Ureter (tissue), 1 donor: ENCODE data around the gene HSPA1B. TPM values are rescaled to one million over a fixed set of nuclear protein-coding genes. Genes with fewer than 3 reads are reported as not detected.
"Not testable (repeated sequence)": the region's sequence is repeated elsewhere in the genome, so short reads cannot be mapped to it uniquely, and the experiment has no call there.

ENCODE experiments used
- DNase-seq: peaks from one replicate; pipeline ENCODE4 v3.0.0-alpha.2; 2020; ENCODE audit warnings: low spot score
- total RNA-seq: library from RNA; stranded (reverse); gene quantifications from one replicate; pipeline ENCODE4 v1.2.4, GENCODE V29; 2023
- donor health status: DM: yes; HTN: yes; CAD: no.

HSPA1B gene
- total RNA-seq, 1 donor from 2014 or later = 163 TPM

DNA sequence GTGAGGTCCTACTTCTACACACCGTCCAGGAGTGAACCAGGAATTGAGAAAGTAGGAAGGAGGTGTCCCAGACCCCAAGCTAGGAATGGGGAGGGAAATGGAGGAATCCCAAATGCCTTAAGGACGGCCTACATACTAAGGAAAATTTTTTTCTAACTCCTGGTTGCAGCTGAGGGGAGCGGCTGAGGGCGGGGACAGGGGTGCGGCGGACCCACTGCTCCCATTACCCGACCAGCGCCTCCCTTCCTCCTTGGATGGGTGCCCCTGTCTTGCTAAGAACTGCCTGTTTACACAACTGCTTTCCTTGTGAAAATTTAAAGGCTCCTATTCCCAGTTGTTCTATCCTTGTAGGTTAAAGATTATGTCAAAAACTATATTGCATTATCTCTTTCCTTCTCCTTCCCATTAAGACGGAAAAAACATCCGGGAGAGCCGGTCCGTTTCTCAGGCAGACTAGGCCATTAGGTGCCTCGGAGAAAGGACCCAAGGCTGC, 699 bp upstream of the HSPA1B start:
- peak; percentile 90 for DNase-seq

DNA sequence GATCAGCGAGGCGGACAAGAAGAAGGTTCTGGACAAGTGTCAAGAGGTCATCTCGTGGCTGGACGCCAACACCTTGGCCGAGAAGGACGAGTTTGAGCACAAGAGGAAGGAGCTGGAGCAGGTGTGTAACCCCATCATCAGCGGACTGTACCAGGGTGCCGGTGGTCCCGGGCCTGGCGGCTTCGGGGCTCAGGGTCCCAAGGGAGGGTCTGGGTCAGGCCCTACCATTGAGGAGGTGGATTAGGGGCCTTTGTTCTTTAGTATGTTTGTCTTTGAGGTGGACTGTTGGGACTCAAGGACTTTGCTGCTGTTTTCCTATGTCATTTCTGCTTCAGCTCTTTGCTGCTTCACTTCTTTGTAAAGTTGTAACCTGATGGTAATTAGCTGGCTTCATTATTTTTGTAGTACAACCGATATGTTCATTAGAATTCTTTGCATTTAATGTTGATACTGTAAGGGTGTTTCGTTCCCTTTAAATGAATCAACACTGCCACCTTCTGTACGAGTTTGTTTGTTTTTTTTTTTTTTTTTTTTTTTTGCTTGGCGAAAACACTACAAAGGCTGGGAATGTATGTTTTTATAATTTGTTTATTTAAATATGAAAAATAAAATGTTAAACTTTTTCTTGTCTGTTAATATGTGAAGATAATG, 2.2 kb downstream of the HSPA1B start:
- DNase-seq = no peak

DNA sequence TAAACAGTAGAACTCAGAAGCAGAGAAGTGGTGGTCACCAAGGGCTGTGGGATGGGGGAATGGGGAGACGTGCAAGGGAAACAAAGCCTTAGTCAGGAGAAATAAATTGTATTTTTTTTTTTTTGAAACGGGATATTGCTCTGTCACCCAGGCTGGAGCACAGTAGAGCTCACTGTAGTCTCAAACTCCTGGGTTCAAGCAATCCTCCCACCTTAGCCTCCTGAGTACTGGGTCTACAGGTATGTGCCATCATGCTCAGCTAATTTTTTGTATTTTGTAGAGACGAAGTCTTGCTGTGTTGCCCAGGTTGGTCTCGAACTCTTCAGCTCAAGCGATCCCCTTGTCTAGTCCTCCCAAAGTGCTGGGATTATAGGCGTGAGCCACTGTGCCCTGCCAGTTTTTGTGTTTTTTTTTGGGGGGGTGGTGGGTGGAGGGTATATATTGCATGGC, 3.4 kb downstream of the HSPA1B start:
- DNase-seq = no peak

DNA sequence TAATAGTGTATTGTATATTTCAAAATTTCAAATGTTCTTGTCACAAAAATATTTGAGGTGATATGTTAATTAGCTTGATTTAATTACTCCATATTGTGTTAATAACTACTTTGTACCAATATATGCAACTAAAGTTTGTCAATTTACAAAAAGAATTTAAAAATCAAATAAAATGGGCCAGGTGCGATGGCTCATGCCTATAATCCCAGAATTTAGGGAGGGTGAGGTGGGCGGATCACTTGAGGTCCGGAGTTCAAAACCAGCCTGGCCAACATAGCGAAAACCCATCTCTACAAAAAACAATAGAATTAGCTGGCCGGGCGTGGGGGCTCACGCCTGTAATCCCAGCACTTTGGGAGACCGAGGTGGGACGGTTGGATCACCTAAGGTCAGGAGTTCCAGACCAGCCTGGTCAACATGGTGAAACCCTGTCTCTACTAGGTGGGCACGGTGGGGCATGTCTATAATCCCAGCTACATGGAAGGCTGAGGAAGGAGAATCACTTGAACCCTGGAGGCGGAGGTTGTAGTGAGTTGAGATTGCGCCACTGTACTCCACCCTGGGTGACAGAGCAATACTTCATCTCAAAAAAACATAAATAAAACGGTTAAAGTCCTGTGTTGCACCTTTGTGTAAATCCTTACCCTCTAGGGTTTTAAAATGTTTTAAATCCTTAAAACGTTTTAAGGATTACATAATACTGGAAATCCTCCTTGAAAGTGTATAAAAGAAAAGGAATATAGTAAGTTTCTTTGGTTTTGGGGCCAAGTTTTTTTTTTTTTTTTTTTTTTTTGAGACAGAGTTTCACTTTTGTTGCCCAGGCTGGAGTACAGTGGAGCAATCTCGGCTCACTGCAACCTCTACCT, 4.0 kb downstream of the HSPA1B start:
- no peak for DNase-seq

DNA sequence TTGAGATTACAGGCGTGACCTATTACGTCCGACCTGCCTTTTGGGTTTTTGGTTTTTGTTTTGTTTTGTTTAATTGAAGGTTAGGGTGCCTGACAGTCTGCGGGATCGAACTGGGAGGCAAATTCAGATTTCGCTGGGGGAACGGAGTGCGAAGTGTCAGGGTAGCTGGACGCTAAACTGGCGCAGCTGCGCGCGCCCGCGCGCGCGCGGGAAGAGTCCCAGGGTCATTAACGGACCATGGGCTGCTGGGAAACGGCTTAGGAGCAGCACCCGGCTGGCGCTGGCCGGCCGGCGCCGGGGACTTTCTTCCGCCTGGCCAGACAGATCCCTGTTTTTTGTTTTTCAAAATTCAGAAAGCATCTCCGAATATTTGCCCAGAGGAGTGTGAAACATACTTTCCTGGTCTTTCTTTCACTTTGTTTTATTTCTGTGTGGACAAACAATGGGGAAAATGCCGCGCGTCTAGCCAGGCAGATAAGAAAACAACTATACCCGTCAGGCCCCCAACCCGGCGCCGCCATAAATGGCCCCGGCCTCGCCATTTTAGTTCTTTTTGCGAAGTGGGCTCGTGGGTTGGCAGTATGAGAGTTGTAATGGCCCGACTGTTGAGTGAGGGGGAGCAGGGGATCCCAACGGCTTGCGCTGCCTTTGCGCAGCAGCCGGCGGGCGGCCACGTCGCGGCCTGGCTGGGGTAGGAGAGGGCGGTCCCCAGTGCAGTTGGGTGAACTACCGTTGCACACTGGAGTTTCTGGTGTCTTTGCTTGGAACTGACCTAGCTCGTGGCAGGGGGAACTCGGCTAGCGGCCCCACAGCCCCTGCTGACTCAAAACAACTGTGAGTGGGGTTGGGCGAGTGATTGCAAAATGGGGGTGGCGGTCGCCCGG, 7.1 kb downstream of the HSPA1B start:
- peak; percentile 89 for DNase-seq

DNA sequence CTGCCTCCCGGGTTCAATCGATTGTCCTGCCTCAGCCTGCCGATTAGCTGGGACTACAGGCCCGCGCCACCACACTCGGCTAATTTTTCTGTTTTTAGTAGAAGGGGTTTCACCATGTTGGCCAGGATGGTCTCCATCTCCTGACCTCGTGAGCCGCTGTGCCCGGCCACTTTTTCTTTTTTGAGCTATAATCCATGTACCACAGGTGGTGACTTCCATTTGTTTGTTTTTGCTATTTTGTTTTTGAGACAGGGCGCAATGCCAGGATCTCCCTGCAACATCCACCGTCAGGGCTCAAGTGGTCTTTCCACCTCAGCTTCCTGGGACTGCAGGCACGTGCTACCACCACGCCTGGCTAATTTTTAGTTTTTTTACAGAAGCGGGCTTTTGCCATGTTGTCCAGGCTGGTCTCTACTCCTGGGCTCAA, 8.5 kb downstream of the HSPA1B start:
- DNase-seq = no peak

DNA sequence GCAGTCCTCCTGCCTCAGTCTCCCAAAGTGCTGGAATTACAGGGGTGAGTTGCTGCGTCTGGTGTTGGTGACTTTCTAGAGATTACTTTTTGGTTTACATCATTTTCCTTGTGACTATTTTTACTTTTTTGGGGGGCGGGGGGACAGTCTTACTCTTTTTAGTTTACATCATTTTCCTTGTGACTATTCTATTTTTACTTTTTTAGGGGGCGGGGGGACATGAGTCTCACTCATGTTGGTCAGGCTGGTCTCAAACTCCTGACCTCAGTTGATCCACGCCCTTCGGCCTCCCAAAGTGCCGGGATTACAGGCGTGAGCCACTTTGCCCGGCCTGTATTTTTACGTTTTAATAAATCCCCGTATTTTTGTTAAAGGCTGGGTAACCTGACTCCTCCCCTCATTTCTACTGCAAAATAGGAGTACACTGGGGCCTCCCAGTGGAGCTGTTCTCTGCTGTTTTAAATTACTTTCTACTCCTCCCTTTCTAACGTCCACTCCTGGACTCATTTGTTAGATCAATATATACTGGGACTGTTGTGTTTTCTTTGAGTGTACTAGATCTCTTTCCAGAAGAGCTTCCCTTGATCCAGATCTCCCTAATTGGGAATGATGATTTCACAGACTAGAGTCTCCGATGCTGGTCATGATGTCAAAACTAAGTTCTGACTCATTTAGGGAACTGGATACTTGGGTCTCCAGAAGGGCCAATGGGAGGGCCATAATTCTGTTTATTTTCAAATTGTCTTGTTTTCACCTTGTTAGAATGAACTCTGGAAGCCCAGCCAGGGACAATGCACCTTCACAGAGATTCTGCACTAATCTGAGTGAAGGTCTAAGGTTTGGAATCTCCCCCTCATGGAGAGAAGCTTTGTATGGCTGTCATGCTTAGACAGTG, 9.2 kb downstream of the HSPA1B start:
- DNase-seq = no peak

DNA sequence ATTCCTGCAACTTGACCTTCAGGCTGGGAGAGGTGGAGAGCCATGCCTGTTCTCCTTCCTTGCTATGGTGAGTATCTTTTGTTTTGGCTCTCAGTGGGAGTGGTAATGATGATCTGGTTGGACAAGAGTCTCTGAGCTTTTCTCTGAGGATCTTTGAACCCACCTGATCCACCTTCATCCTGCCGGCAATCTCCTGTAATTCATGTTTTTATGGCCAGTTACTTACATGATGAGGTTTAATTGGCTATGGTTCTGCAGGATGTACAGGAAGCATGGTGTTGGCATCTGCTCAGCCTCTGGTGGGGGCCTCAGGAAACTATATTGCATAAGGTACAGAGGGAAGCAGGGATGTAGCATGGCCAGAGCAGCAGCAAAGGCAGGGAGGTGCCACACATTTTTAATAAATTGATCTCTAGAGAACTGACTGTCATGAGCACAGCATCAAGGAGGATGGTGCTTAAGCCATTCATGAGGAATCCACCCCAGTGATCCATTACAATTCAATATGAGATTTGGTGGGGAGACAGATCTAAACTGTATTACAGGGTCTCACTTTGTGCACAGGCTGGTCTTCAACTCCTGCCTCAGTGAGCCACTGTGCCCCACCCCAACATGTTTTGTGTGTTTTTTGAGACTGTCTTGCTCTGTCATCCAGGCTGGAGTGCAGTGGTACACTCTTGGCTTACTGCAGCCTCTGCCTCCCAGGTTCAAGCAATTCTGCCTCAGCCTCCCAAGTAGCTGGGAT, 10.0 kb downstream of the HSPA1B start:
- DNase-seq = no peak

DNA sequence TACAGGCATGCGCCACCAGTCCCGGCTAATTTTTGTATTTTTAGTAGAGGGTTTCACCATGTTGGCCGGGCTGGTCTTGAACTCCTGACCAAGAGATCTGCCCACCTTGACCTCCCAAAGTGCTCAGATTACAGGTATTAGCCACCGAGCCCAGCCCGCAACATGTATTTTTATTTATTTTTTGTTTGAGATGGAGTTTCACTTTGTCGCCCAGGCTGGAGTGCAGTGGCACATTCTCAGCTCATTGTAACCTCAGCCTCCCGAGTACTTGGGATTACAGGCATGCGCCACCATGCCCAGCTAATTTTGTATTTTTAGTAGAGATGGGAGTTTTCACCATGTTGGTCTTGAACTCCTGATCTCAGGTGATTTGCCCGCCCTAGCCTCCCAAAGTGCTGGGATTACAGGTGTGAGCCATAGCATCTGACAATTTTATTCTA, 10.6 kb downstream of the HSPA1B start:
- DNase-seq = not testable (repeated sequence)

DNA sequence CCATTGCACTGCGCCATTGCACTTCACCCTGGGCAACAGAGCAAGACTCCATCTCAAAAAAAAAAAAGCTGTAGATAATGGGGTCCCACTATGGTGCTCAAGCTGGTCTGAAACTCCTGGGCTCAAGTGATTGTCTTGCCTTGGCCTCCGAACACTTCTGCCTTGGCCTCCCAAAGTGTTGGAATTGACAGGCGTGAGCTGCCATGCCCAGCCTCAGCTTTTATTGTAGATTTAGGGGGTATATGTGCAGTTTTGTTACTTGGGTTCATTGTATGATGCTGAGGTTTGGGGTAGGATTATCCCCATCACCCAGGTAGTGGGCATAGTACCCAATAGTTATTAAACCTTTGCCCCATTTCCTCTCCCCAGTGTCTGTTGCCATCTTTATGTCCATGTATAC, 11.4 kb downstream of the HSPA1B start:
- no peak for DNase-seq

DNA sequence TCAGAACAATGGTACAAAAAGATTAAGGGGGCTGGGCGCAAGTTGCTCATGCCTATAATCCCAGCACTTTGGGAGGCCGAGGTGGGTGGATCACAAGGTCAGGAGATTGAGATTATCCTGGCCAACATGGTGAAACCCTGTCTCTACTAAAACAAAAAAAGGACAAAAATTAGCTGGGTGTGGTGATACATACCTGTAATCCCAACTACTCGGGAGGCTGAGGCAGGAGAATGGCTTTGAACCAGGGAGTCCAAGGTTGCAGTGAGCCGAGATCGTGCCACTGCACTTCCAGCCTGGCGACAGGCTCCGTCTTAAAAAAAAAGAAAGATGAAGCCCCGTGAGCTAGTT, 12.2 kb downstream of the HSPA1B start:
- DNase-seq = not testable (repeated sequence)

DNA sequence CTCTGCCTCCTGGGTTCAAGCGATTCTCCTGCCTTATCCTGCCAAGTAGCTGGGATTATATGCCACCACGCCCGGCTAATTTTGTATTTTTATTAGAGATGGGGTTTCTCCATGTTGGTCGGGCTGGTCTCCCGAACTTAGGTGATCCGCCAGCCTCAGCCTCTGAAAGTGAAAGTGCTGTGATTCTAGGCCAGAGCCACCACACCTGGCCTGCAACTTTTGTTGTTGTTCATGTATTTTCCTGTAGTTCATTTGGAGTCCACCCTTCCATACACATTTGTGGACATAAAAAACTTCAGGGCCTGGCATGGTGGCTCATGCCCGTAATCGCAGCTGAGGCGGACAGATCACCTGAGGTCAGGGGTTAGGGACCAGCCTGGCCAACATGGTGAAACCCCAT, 14.5 kb downstream of the HSPA1B start:
- no peak for DNase-seq

DNA sequence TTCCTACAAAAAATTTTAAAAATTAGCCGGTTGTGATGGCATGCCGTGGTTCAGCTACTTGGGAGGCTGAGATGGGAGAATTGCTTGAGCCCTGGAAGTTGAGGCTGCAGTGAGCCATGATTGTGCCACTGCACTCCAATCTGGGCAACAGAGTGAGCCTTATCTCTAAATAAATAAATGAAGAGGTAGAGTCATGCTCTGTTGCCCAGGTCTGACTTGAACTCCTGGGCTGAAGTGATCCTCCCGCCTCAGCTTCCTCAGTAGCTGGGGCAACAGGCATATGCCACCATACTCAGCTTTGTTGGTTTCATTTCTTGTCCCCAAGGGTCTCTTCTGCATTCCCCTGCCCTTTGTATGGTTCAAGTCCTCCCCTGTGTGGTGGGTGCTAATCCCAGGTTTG, 17.0 kb downstream of the HSPA1B start:
- no peak for DNase-seq

DNA sequence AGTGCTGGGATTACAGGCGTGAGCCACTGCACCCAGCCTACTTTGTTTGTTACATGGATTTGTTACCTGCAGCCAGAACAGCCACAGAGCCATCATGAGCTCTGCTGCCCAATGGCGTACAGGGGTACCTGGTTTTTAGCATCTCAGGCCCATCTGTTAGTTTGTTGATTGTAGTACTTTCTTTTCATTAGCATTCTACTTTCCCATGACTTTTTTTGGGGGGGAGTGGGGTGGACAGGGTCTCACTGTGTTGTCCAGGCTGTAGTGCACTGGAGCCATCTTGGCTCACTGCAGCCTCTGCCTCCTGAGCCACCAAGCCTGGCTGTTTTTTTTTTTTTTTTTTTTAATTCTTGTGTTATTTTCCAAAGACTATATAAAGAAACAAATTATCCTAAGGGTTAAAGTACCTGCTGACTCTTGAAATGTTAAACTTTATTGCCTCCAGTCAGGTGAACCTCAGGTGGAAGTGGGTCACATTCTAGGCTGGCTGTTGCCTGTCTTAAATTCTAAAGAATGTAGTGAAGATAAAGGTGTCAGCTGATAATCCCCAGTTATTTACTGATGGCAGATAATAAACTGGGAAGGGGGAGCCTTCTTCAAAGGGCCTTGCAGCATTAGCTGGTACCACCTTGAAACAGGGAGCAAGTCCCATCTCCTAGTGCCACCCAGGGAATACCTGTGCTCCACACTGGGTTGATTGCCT, 19.9 kb downstream of the HSPA1B start:
- no peak for DNase-seq

DNA sequence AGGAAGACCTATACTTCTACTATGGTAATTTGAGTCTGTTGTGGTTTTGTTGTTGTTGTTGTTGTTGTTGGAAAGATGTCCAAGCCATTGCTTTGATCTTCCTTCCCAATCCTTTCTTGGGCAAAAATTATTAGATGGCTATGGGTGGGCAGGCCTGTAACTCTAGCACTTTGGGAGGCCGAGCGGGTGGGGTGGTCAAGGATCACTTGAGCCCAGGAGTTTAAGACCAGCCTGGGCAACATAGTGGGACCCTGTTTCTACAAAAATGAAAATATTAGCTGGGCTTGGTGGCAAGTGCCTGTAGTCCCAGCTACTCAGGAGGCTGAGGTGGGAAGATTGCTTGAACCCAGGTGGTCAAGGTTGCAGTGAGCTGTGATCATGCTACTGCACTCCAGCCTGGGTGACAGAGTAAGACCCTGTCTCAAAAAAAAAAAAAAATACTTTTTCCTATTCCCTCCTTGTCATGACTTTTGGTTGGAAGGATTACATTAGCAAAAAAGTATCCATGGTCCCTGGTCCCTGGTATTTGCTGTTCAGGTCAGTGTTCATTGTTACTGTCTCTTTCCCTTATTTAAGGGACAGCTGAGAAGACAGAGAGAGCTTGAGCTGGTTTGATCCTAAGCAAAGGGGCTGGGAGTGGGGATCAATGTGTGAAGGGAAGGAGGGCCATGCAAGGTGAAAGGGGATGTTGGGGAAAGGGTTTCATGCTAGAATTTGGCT, 23.4 kb downstream of the HSPA1B start:
- no peak for DNase-seq

DNA sequence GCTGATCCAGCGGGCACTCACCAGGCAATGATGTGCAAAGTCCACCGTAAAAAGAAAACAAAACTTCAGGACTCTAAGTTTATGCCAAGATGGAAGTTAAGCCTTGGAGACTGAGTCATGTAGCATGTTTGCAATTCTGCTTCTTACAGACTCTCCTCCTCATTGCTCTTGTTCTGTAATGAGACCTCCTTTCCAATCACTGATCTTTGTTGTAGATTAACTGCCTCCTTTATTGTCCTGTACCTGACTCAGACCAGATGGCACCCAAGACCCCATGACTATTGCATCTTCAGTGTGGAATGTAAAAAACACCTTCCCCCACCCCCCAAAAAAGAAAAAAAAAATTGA, 23.9 kb downstream of the HSPA1B start:
- no peak for DNase-seq

DNA sequence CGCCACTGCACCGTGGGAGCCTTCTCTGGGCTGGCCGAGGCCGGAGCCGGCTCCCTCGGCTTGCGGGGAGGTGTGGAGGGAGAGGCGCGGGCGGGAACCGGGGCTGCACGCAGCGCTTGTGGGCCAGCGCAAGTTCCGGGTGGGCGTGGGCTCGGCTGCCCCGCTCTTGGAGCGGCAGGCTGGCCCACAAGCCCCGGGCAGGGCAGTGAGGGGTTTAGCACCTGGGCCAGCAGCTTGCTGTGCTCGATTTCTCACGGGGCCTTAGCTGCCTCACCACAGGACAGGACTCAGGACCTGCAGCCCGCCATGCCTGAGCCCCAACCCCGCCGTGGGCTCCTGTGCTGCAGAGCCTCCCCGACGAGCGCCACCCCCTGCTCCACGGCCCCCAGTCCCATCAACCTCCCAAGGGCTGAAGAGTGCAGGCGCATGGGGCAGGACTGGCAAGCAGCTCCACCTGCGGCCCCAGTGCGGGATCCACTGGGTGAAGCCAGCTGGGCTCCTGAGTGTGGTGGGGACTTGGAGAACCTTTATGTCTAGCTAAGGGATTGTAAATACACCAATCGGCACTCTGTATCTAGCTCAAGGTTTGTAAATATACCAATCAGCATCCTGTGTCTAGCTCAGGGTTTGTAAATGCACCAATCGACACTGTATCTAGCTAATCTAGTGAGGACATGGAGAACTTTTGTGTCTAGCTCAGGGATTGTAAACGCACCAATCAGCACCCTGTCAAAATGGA, 24.6 kb downstream of the HSPA1B start:
- not testable (repeated sequence) for DNase-seq

DNA sequence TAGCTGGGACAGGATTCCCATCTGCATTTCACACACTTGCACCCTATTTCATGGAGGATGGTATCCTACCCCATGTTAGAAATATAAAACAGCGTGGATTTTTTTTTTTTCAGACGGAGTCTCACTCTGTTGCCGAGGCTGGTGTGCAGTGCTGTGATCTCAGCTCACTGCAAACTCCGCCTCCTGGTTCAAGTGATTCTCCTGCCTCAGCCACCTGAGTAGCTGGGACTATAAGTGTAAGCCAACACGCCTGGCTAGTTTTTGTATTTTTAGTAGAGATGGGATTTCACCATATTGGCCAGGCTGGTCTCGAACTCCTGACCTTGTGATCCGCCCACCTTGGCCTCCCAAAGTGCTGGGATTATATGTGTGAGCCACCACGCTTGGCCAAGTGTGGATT, 30.2 kb downstream of the HSPA1B start:
- not testable (repeated sequence) for DNase-seq
